Thyroid gland (tissue), 4 donors: ENCODE results near the gene KCNH6.

Experiments used
- CTCF ChIP-seq, 6 experiments: fragments of 200-600 bp in 3 of 6; fragments of 450-650 bp in 3 of 6; sonication (generic) in 3 of 6; IDR thresholded peaks; one replicate each; pipeline ENCODE4 v1.5.1; 2016 to 2019; ENCODE audit warnings: antibody characterized with exemption in 6 of 6, mild to moderate bottlenecking in 2 of 6, inconsistent platforms in 1 of 6, moderate library complexity in 1 of 6
- POLR2A ChIP-seq, 2 donors: fragments of 450-650 bp; IDR thresholded peaks; one replicate each; pipeline ENCODE4 v1.6.1; 2017; ENCODE audit warnings: antibody characterized with exemption in 2 of 2, mild to moderate bottlenecking in 2 of 2, moderate library complexity in 1 of 2

- TF ChIP-seq CTCF (IDR thresholded peaks at IDR 0.05) (no peak), POLR2A (IDR thresholded peaks at IDR 0.05) (no peak)
Observed at GRCh38 chr17:63542218-63542545, 19.0 kb downstream of the KCNH6 start.
